Measurements from ENCODE around the gene PNISR.

PNISR gene

GRCh38 chr6:99431901-99432300, 6.8 kb upstream of the PNISR start:
- peaks cover 28% of the 10 kb centered on the region for H3K36me3 ChIP-seq (ENCODE audit: control insufficient read depth, insufficient read depth, low read length)
- no peak overlapping the region for H3K27ac ChIP-seq (ENCODE audit: low read depth, low read length)
- H3K4me3 ChIP-seq (ENCODE audit: low read depth, low read length), result no peak overlapping the region
- H3K4me1 ChIP-seq (ENCODE audit: control insufficient read depth, insufficient read depth, low read length), result peaks cover 17% of the 10 kb centered on the region; the same call in 1 of the 2 replicates
- no peaks in the 10 kb centered on the region for H3K9me3 ChIP-seq (ENCODE audit: control insufficient read depth, insufficient read depth, low read length)
- no peak overlapping the region for H3K9ac ChIP-seq (ENCODE audit: low read depth, low read length)
- no peaks in the 10 kb centered on the region for H3K27me3 ChIP-seq (ENCODE audit: control insufficient read depth, insufficient read depth, low read length)

GRCh38 chr6:99427988-99428387, 2.9 kb upstream of the PNISR start:
- H3K27me3 ChIP-seq (ENCODE audit: control insufficient read depth, insufficient read depth, low read length), result no peaks in the 10 kb centered on the region
- peaks cover 23% of the 10 kb centered on the region for H3K36me3 ChIP-seq (ENCODE audit: control insufficient read depth, insufficient read depth, low read length)
- no peaks in the 10 kb centered on the region for H3K9me3 ChIP-seq (ENCODE audit: control insufficient read depth, insufficient read depth, low read length)
- no peak overlapping the region for H3K27ac ChIP-seq (ENCODE audit: low read depth, low read length)
- H3K4me3 ChIP-seq (ENCODE audit: low read depth, low read length), result no peak overlapping the region
- peaks cover 37% of the 10 kb centered on the region for H3K4me1 ChIP-seq (ENCODE audit: control insufficient read depth, insufficient read depth, low read length)
- no peak overlapping the region for H3K9ac ChIP-seq (ENCODE audit: low read depth, low read length)

- H3K4me1 ChIP-seq (ENCODE audit: control insufficient read depth, insufficient read depth, low read length), result peaks cover 39% of the 10 kb centered on the region
- peak overlapping the region; percentile 97 for H3K9ac ChIP-seq (ENCODE audit: low read depth, low read length)
- H3K27ac ChIP-seq (ENCODE audit: low read depth, low read length), result peak overlapping the region; percentile 100
- peaks cover 22% of the 10 kb centered on the region for H3K36me3 ChIP-seq (ENCODE audit: control insufficient read depth, insufficient read depth, low read length)
- H3K9me3 ChIP-seq (ENCODE audit: control insufficient read depth, insufficient read depth, low read length), result no peaks in the 10 kb centered on the region
- H3K4me3 ChIP-seq (ENCODE audit: low read depth, low read length), result peak overlapping the region; percentile 90
- H3K27me3 ChIP-seq (ENCODE audit: control insufficient read depth, insufficient read depth, low read length), result no peaks in the 10 kb centered on the region
Measured at GRCh38 chr6:99426451-99426757, 1.3 kb upstream of the PNISR start.

GRCh38 chr6:99425647-99426450, 741 bp upstream of the PNISR start:
- Histone ChIP-seq H3K4me1 (ENCODE audit: control insufficient read depth, insufficient read depth, low read length) (peaks cover 43% of the 10 kb centered on the region), H3K9me3 (ENCODE audit: control insufficient read depth, insufficient read depth, low read length) (no peaks in the 10 kb centered on the region), H3K36me3 (ENCODE audit: control insufficient read depth, insufficient read depth, low read length) (peaks cover 19% of the 10 kb centered on the region), H3K9ac (ENCODE audit: low read depth, low read length) (peak overlapping the region; percentile 97), H3K27ac (ENCODE audit: low read depth, low read length) (peak overlapping the region; percentile 100), H3K27me3 (ENCODE audit: control insufficient read depth, insufficient read depth, low read length) (no peaks in the 10 kb centered on the region), H3K4me3 (ENCODE audit: low read depth, low read length) (peak overlapping the region; percentile 90)

- Histone ChIP-seq H3K27ac (ENCODE audit: low read depth, low read length) (no peak overlapping the region), H3K27me3 (ENCODE audit: control insufficient read depth, insufficient read depth, low read length) (no peaks in the 10 kb centered on the region), H3K9ac (ENCODE audit: low read depth, low read length) (peak overlapping the region; percentile 97; the same call in 1 of the 2 replicates), H3K9me3 (ENCODE audit: control insufficient read depth, insufficient read depth, low read length) (no peaks in the 10 kb centered on the region), H3K4me3 (ENCODE audit: low read depth, low read length) (peak overlapping the region; percentile 90), H3K4me1 (ENCODE audit: control insufficient read depth, insufficient read depth, low read length) (peaks cover 35% of the 10 kb centered on the region), H3K36me3 (ENCODE audit: control insufficient read depth, insufficient read depth, low read length) (peaks cover 13% of the 10 kb centered on the region)
Measured at GRCh38 chr6:99424022-99424421, 1.1 kb downstream of the PNISR start.

- H3K27me3 ChIP-seq (ENCODE audit: control insufficient read depth, insufficient read depth, low read length), result no peaks in the 10 kb centered on the region
- no peaks in the 10 kb centered on the region for H3K9me3 ChIP-seq (ENCODE audit: control insufficient read depth, insufficient read depth, low read length)
- no peak overlapping the region for H3K27ac ChIP-seq (ENCODE audit: low read depth, low read length)
- peaks cover 35% of the 10 kb centered on the region for H3K4me1 ChIP-seq (ENCODE audit: control insufficient read depth, insufficient read depth, low read length)
- H3K9ac ChIP-seq (ENCODE audit: low read depth, low read length), result no peak overlapping the region
- H3K36me3 ChIP-seq (ENCODE audit: control insufficient read depth, insufficient read depth, low read length), result peaks cover 13% of the 10 kb centered on the region
- H3K4me3 ChIP-seq (ENCODE audit: low read depth, low read length), result no peak overlapping the region
Measured at GRCh38 chr6:99422912-99423311, 2.2 kb downstream of the PNISR start.

- Histone ChIP-seq H3K36me3 (ENCODE audit: control insufficient read depth, insufficient read depth, low read length) (peaks cover 40% of the 10 kb centered on the region), H3K9ac (ENCODE audit: low read depth, low read length) (no peak overlapping the region), H3K4me3 (ENCODE audit: low read depth, low read length) (no peak overlapping the region), H3K4me1 (ENCODE audit: control insufficient read depth, insufficient read depth, low read length) (0 out of 2 replicates have a peak, but pooled peaks cover 6% of the 10 kb centered on the region), H3K27me3 (ENCODE audit: control insufficient read depth, insufficient read depth, low read length) (no peaks in the 10 kb centered on the region), H3K9me3 (ENCODE audit: control insufficient read depth, insufficient read depth, low read length) (no peaks in the 10 kb centered on the region), H3K27ac (ENCODE audit: low read depth, low read length) (no peak overlapping the region)
Measured at GRCh38 chr6:99416892-99417767, 8.0 kb downstream of the PNISR start.

- no peaks in the 10 kb centered on the region for H3K9me3 ChIP-seq (ENCODE audit: control insufficient read depth, insufficient read depth, low read length)
- H3K9ac ChIP-seq (ENCODE audit: low read depth, low read length), result no peak overlapping the region
- 0 out of 2 replicates have a peak, but pooled peaks cover 2% of the 10 kb centered on the region for H3K4me1 ChIP-seq (ENCODE audit: control insufficient read depth, insufficient read depth, low read length)
- no peak overlapping the region for H3K27ac ChIP-seq (ENCODE audit: low read depth, low read length)
- no peaks in the 10 kb centered on the region for H3K27me3 ChIP-seq (ENCODE audit: control insufficient read depth, insufficient read depth, low read length)
- no peak overlapping the region for H3K4me3 ChIP-seq (ENCODE audit: low read depth, low read length)
- H3K36me3 ChIP-seq (ENCODE audit: control insufficient read depth, insufficient read depth, low read length), result peaks cover 45% of the 10 kb centered on the region
Measured at GRCh38 chr6:99416226-99416625, 8.9 kb downstream of the PNISR start.

GRCh38 chr6:99415446-99415845, 9.7 kb downstream of the PNISR start:
- peaks cover 53% of the 10 kb centered on the region for H3K36me3 ChIP-seq (ENCODE audit: control insufficient read depth, insufficient read depth, low read length)
- no peaks in the 10 kb centered on the region for H3K4me1 ChIP-seq (ENCODE audit: control insufficient read depth, insufficient read depth, low read length)
- no peak overlapping the region for H3K4me3 ChIP-seq (ENCODE audit: low read depth, low read length)
- H3K9ac ChIP-seq (ENCODE audit: low read depth, low read length), result no peak overlapping the region
- H3K27me3 ChIP-seq (ENCODE audit: control insufficient read depth, insufficient read depth, low read length), result no peaks in the 10 kb centered on the region
- H3K9me3 ChIP-seq (ENCODE audit: control insufficient read depth, insufficient read depth, low read length), result no peaks in the 10 kb centered on the region
- H3K27ac ChIP-seq (ENCODE audit: low read depth, low read length), result no peak overlapping the region

- Histone ChIP-seq H3K4me3 (ENCODE audit: low read depth, low read length) (no peak overlapping the region), H3K27ac (ENCODE audit: low read depth, low read length) (no peak overlapping the region), H3K36me3 (ENCODE audit: control insufficient read depth, insufficient read depth, low read length) (peaks cover 87% of the 10 kb centered on the region), H3K9me3 (ENCODE audit: control insufficient read depth, insufficient read depth, low read length) (no peaks in the 10 kb centered on the region), H3K27me3 (ENCODE audit: control insufficient read depth, insufficient read depth, low read length) (no peaks in the 10 kb centered on the region), H3K4me1 (ENCODE audit: control insufficient read depth, insufficient read depth, low read length) (no peaks in the 10 kb centered on the region), H3K9ac (ENCODE audit: low read depth, low read length) (no peak overlapping the region)
Measured at GRCh38 chr6:99412065-99412464, 13.0 kb downstream of the PNISR start.

- H3K9me3 ChIP-seq (ENCODE audit: control insufficient read depth, insufficient read depth, low read length), result no peaks in the 10 kb centered on the region
- H3K9ac ChIP-seq (ENCODE audit: low read depth, low read length), result no peak overlapping the region
- no peak overlapping the region for H3K4me3 ChIP-seq (ENCODE audit: low read depth, low read length)
- no peak overlapping the region for H3K27ac ChIP-seq (ENCODE audit: low read depth, low read length)
- H3K27me3 ChIP-seq (ENCODE audit: control insufficient read depth, insufficient read depth, low read length), result no peaks in the 10 kb centered on the region
- no peaks in the 10 kb centered on the region for H3K4me1 ChIP-seq (ENCODE audit: control insufficient read depth, insufficient read depth, low read length)
- H3K36me3 ChIP-seq (ENCODE audit: control insufficient read depth, insufficient read depth, low read length), result peaks cover 100% of the 10 kb centered on the region
Measured at GRCh38 chr6:99409672-99410071, 15.4 kb downstream of the PNISR start.

Data from HUES48 (cell line).